HG02642 (cell line): ENCODE results near the gene CXCL16.

Experiments
- ATAC-seq: cut with Tn5 transposase; IDR thresholded peaks from one replicate; pipeline ENCODE4 v1.9.1; 2021; ENCODE audit warnings: mild to moderate bottlenecking; ENCODE audit not compliant: unreplicated experiment, poor library complexity

CXCL16 gene

DNA sequence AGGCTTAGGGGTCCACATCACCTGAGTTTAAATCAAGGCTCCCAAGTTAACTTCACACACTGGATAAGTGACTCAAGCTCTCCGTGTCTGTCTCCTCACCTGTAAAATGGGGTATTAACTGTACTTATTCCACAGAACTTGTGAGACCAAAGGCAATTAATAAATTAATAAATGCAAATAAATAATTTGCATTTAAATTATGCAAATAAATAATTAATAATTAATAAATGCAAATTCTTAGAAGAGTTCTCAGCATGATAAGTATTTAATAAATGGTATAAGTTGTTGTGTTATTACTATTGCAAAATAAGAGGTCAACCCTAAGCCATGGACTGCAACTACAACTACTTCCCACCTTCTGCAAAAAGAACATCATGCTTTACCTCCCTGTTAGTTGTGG lies 13.7 kb upstream of the CXCL16 start:
- no peak for ATAC-seq

DNA sequence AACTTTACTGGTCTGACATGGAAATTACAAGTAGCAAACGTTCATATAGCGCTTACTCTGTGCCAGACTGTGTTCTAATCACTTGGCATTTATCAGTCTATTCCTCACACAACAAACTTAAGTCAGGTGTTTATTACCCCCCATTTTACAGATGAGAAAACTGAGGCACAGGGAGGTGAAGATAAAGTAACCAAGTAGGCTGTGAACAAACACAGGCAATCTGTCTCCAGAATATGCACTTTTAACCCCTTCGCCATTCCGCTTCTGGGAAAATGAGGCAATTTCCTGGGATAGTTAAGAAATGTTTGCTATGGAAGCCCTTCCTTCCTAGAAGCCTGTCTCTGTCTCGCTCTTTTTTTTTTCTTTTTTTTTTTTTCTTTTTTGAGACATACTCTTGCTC lies 12.2 kb upstream of the CXCL16 start:
- no peak for ATAC-seq

DNA sequence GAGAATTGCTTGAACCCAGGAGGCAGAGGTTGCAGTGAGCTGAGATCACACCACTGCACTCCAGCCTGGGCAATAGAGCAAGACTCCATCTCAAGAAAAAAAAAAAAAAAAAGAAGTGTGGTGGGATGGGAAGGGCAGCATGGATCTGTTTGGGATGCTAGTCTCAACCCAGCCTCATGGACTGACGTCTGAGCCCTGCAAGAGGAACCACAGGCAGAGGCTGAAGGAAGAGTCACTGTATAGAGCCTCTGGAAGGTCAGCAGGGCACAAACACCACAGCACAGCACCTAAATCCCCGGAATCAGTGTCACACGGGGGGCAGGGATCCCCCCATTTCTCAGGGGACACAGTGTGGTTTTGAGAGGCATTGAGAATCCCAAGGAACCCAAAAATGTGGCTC lies 10.9 kb upstream of the CXCL16 start:
- ATAC-seq: no peak

DNA sequence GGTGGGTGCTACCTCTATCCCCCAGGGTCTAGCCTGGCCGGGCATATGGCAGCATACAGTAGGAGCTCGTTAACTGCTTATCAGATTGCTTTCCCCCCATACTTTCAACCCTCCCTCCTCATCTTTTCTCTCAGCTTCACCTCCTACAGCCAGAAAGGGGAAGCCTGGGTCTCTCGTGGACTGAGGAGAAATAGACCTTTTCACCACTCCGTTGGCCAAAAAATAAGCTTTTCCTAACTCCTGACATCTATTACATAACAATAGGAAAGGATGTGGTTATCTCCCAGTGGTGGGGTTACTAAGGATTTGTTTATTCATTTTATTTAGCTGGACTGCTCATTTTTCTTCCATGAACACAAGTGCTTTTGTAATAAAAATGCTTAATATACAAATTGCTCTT lies 9.0 kb upstream of the CXCL16 start:
- no peak for ATAC-seq

DNA sequence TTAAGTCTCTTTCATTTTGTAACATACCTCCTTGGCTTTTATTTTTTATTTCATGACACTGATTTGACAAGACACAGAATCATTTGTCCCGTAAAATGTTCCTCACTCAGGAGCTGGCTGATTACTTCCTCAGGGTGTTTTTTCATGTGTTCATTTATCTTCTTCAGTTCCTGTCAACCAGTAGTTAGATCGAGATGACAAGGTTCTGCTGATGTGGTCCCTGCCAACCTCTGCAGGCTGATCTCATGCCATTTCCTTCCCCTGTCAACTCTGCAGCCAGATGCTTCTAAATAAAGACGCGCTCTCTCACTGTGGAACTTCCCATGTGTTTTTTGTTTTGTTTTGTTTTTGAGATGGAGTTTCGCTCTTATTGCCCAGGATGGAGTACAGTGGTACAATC lies 8.1 kb upstream of the CXCL16 start:
- ATAC-seq: no peak

DNA sequence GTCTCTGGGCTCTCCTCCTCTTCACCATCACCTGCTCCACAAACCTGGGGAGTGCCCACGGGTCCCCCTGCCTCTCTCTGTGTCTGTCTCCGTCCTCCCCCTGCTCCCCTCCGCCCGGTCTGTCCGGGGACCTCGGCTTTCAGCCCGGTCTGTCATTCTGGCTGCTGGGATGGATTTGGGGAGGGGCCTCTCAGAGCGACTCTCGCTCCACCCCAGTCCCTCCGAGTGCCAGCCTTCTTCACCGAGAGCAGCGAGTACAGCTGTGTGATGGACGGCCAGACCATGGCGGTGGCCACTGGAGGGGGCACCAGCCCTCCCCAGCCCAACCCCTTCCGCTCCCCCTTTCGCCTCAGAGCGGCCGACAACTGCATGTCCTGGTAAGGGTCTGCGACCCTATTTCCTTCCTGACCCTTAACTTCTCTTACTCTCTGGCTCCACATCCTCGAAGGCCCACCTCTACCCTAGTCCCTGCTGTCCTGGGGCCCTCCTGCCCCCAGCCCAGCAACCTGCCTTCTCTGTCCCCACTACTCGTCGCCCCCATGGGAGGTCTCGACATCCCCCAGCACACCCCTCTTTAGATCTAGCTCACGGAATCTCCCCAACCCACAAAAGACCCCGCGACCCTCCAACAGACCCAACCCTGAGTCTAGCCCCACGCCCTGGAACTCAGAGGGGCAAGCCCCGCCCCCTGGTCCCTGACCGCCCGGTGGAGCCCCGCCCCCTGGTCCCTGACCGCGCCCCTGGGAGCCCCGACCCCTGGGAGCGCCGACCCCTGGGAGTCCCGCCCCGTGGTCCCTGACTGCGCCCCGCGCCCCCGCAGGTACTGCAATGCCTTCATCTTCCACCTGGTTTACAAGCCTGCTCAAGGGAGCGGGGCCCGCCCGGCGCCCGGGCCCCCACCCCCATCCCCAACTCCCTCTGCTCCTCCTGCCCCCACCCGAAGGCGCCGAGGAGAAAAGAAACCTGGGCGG lies 5.6 kb upstream of the CXCL16 start:
- no peak for ATAC-seq

DNA sequence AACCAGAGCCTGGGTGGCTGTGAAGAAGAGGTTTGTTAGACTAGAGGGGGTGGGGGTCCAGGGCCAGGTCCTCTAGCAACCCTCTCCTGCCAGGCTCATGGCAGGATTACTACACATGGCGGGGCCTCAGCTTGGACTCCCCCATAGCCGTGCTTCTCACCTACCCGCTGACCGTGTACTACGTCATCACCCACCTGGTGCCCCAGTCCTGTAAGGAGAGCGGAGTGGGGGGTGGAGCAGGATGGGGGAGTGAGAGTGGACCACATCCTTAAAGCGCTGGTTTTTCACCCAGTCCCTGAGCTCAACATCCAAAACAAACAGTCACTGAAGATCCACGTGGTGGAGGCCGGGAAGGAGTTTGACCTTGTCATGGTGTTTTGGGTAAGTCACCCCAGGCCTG lies 4.2 kb upstream of the CXCL16 start:
- ATAC-seq: no peak

DNA sequence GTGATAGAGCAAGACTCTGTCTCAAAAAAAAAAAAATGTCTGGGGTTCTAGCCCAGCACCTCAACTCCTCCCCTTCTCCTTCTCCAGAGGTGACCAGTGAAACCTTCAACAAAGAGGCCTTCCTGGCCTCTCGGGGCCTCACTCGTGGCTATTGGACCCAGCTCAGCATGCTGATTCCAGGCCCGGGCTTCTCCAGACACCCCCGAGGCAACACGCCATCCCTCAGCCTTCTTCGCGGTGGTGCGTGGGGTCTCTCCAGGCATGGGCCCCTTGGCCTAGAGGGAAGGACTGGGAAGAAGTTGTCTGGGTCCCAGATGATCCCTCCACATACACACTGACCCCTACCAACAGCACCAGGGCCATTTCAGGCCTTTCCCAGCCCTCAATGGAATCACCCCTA lies 3.5 kb upstream of the CXCL16 start:
- ATAC-seq: no peak

DNA sequence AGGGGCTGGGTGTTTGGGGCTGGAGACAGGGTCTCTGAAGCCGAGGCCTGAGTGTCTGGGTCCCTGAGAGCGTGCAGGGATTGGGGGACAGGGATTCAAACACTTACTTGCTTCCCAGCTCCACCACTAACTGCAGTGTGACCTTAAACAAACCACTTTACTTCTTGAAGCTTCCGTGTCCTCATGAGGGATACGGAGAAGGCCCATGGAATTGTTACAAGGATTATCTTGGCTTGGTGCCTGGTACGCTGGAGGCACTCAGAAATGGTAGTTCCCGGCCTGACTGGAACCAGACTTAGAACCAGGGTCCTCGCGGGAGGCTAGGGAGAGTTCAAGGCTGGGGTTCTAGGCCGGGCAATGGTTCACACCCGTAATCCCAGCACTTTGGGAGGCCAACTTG lies 2.9 kb upstream of the CXCL16 start:
- no peak for ATAC-seq

DNA sequence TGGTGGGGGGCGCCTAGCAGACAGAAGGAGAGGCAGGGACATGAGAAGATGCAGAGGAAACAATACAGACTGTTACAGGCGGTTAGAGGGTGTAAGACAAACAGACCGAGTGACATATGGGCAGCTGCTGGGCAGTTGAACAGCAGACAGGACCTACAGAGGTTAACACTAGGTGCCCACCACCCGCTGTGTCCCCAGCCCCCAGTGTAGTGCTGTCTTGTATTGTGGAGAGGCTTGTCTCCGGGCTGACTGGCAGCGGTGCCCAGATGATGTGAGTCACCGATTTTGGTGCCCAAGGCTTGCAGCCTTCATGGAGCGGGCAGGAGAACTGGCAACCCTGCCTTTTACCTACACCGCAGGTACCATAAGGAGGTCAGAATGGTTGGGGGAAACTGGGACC lies 2.4 kb upstream of the CXCL16 start:
- ATAC-seq: no peak

DNA sequence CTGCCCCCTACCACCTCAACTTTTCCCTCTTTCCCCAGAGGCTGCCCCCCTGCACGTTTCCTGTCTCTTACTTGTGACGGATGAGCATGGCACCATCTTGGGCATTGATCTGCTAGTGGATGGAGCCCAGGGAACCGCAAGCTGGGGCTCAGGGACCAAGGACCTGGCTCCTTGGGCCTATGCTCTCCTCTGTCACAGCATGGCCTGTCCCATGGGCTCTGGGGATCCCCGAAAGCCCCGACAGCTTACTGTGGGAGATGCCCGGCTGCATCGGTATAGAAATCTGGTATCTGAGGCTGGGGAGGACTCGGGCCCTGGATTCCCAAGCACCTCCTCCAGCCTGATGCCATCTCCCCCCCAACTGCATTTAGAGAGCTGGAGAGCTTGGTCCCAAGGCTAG lies 1.8 kb upstream of the CXCL16 start:
- ATAC-seq: no peak

DNA sequence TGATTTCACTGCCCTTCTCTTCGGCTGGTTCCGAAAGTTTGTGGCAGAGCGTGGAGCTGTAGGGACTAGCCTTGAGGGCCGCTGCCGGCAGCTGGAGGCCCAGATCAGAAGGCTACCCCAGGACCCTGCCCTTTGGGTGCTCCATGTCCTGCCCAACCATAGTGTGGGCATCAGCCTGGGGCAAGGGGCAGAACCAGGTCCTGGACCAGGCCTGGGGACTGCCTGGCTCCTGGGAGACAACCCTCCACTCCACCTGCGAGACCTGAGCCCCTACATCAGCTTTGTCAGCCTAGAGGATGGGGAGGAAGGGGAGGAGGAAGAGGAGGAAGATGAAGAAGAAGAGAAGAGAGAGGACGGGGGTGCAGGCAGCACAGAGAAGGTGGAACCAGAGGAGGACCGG lies 856 bp upstream of the CXCL16 start:
- no peak for ATAC-seq

DNA sequence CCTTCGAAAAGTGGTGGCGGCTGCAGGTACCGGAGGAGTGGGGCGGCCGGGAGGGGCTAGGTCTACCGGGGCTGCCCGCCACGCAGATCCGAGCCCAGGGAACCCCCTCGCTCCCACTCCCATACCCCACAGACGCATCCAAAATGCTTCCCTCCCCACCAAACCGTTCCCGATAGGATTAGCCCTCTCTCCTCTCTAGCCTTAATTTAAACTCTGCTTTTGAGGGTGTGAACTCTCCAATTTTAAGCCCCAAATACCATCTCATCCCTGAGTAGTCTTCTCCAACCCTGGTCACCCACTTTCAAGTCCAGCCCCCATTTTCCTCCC lies 260 bp upstream of the CXCL16 start:
- no peak for ATAC-seq

DNA sequence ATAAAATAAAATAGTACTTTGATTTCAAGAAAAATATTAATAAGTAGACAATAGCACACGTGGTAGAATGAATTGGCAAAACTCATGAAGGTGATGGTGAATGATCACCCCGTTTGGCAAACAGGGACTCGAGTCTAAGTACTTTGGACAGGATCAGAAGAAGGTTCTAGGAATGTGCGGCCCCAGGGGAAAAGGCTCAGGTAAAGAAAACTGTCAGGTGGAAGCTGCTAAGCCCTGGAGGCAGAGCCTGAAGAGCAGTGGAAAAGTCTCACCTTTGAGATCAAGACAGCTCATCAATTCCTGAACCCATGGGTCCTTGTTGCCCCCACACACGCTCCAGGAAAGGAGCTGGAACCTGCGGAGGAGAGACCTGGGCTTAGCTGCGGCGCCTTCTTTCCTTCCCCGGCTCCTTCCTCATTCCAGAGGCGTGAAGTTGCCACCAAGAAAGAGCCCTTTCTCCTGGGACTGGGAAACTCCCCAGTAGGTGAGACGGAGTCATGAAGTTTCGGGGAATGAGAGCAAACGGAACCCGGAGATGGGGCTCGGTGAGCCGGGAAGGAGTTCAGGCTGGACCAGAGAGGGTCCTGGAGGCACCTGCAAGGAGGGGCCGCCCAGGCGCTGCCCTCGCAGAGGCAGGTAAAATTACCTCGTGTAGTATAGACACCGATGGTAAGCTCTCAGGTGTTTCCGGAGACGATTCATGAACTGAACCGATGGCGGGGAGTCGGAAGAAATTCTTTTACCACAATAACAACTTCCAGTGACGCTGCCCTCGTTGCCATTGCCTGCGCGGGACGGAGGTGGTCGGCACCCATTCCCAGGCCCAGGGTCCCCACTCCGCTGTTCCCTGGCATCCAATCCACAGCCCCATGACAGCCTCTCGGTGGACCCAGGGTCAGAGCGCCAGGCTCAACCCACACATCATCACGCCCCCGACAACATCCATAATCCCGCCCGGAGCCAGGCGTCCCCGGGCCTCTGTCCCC lies 1.3 kb downstream of the CXCL16 start:
- peak; percentile 8 for ATAC-seq

DNA sequence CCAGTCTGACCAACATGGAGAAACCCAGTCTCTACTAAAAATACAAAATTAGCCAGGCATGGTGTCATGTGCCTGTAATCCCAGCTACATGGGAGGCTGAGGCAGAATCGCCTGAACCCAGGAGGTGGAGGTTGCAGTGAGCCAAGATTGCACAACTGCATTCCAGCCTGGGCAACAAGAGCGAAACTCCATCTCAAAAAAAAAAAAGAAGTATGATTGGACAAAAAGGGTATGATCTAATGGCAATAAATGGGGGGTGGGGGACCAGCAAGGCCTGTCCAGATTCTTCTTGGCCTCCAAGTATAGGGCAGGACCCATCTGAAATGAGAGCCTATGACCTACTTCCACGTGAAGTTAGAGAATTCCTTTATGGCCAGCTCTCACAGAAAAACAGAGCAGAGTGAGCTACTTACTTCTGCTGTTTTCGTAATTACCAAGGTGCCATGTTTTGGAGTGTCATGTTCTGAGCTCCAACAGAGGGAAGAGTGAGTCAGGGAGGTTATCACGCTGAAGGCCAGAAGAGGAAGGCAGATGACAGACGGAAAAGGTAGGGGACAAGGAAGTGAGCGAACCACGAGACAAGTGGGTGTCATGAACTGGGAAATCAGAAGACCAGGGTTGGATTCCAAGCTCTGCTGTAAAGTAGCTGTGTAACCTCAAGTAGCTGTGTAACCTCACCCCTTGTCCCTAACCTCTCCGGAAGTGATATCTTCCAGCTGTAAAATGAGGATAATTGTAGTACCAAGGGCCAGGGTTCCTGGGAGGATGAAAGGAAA lies 3.7 kb downstream of the CXCL16 start:
- ATAC-seq: no peak

DNA sequence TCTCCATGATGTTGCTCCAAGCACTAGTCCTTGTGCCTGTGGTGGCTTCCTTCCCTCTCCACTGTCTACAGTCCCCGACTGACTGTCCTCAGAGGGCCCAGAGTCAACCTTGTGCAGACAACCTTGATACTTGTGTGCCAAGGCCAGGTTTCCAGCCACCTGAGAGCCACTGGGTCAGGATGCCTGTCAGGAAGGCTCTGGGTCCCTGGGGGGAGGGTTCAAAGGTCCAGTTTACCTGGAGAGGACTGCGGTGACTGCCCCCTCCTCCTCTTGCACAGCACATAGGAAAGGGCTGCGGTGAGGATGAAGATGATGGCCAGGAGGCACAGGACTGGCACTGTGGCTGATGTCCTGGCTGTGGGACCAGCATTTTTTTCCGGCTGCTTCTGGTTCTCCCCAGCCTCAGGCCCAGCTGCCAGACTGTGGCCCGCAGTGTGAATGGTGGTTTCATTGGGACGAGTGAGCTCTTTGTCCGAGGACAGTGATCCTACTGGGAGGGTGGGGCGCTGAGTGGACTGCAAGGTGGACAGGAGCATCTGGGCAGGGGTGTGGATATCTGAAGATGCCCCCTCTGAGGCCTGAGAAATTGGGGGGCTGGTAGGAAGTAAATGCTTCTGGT lies 4.8 kb downstream of the CXCL16 start:
- ATAC-seq: no peak

DNA sequence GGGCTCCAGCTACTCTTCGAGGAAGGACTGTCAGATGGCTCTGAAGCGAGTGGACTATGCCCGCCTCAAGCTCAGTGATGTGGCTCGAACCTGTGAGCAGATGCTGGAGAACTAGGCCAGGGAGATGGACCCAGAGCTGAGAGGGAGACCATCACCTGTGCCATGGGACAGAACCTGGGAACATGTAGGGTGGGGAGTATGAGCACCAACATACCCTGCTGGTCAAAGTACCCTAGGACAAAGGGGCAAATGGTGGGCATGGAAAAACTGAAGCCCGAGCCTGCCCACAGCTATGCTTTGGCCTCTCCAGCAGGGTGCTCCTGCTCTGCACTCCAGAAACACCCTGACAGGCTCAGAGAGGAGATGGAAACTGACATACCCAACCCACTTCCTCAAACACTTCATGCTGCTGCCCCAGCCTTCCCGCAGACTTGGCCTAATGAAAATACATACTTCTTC lies 6.6 kb downstream of the CXCL16 start:
- no peak for ATAC-seq

DNA sequence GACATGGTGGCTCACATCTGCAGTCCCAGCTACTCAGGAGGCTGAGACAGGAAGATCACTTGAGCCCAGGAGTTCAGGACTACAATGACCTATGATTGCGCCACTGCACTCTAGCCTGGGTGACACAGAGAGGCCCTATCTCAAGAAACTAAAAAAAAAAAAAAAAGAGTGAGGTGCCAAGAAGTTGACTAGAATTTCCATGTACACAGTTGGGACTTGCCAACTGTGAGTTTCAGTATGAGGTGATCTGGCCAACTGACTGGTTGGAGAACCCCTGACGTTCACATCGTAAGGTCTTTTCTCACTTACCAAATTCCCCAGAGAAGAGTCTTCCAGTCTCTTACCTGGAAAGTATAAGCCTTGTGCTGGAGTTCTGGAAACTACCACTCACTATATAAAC lies 11.6 kb downstream of the CXCL16 start:
- no peak for ATAC-seq

DNA sequence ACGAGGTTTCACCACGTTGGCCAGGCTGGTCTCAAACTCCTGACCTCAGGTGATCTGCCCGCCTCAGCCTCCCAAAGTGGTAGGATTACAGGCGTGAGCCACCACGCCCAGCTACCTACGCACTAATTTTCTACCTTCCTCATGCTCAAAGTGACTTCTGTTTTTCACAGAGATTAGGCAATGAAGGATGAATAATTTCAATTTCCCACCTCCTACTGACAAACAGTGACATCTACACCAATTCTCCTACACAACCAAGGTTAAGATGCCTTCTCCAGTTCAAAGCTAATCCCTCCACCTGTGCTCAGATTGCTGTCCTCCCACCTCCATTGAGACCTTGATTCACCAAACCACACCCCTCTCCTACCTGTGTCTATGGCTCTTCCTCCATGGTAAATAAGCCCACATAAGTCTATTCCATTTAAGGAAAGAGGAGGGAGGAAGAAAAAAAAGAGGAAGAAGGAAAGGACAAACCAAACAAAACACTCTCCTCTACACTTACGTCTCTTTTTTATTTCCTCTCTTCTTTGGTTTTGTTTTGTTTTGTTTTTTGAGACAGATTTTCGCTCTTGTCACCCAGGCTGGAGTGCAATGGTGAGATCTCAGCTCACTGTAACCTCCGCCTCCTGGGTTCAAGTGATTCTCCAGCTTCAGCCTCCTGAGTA lies 13.9 kb downstream of the CXCL16 start:
- no peak for ATAC-seq

DNA sequence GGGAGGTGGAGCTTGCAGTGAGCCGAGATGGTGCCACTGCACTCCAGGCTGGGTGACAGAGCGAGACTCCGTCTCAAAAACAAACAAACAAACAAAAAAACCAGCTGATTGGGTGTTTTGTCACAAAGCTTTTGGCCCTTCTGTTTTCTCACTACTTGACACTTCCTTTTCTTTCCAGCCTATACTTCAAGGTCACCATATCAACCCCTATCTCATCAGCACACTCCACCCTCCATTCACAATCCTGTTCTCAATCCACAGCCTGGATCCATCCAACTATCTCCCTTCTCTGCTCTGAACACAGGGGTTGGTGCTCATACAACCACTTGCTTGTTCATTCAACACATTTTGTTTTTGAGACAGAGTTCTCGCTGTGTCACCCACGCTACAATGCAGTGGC lies 15.1 kb downstream of the CXCL16 start:
- no peak for ATAC-seq
